HL-60 (cell line): ENCODE results near the gene HPN.

Source experiments
- DNase-seq, 2 experiments: peaks; one replicate each; pipeline ENCODE4 v3.0.0-alpha.2; 2010 to 2020; ENCODE audit warnings: low read depth in 1 of 2, low spot score in 1 of 2
- H3K27ac ChIP-seq: fragments of 250-450 bp; sonication (Bioruptor Pico); replicated peaks from 2 replicates; pipeline ENCODE4 v1.5.1; 2020; ENCODE audit warnings: mild to moderate bottlenecking, moderate library complexity
- H3K27me3 ChIP-seq: fragments of 250-450 bp; sonication (Bioruptor Pico); 2 replicates; pipeline ENCODE4 v1.5.1; 2021; ENCODE audit warnings: mild to moderate bottlenecking, moderate library complexity; ENCODE audit not compliant: insufficient read depth, poor library complexity, severe bottlenecking
- H3K4me3 ChIP-seq: replicated peaks from 2 replicates; pipeline ENCODE4 v1.5.1; 2011; ENCODE audit warnings: mild to moderate bottlenecking, control low read depth, low read length; ENCODE audit not compliant: insufficient read depth
- GABPA ChIP-seq: IDR thresholded peaks from 2 replicates; pipeline ENCODE4 v1.6.1; 2012; ENCODE audit warnings: low read depth
- POLR2AphosphoS5 ChIP-seq: IDR thresholded peaks from 2 replicates; pipeline ENCODE4 v1.6.1; 2012; ENCODE audit warnings: low read depth
- SPI1 ChIP-seq: IDR thresholded peaks from 2 replicates; pipeline ENCODE4 v1.6.1; 2012; ENCODE audit warnings: low read depth, mild to moderate bottlenecking, borderline replicate concordance
- TF ChIP-seq, protein P1 (sequence below): IDR thresholded peaks from 2 replicates; pipeline ENCODE4 v1.6.1; 2012; ENCODE audit warnings: low read depth; ENCODE audit not compliant: insufficient replicate concordance
- TF ChIP-seq, protein P2 (sequence below): IDR thresholded peaks from one replicate; pipeline ENCODE4 v1.5.1; 2011; ENCODE audit warnings: low read length, control low read depth, inconsistent platforms; ENCODE audit not compliant: insufficient read depth

The HPN gene

GRCh38 chr19:35080613-35081170 lies 39.2 kb downstream of the HPN start:
- Histone ChIP-seq H3K4me3 (no peak overlapping the region), H3K27ac (no peak overlapping the region), H3K27me3 (no peaks in the 10 kb centered on the region)
- DNase-seq, result no peak
- TF ChIP-seq, protein P1, sequence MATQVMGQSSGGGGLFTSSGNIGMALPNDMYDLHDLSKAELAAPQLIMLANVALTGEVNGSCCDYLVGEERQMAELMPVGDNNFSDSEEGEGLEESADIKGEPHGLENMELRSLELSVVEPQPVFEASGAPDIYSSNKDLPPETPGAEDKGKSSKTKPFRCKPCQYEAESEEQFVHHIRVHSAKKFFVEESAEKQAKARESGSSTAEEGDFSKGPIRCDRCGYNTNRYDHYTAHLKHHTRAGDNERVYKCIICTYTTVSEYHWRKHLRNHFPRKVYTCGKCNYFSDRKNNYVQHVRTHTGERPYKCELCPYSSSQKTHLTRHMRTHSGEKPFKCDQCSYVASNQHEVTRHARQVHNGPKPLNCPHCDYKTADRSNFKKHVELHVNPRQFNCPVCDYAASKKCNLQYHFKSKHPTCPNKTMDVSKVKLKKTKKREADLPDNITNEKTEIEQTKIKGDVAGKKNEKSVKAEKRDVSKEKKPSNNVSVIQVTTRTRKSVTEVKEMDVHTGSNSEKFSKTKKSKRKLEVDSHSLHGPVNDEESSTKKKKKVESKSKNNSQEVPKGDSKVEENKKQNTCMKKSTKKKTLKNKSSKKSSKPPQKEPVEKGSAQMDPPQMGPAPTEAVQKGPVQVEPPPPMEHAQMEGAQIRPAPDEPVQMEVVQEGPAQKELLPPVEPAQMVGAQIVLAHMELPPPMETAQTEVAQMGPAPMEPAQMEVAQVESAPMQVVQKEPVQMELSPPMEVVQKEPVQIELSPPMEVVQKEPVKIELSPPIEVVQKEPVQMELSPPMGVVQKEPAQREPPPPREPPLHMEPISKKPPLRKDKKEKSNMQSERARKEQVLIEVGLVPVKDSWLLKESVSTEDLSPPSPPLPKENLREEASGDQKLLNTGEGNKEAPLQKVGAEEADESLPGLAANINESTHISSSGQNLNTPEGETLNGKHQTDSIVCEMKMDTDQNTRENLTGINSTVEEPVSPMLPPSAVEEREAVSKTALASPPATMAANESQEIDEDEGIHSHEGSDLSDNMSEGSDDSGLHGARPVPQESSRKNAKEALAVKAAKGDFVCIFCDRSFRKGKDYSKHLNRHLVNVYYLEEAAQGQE, result no peak
- TF ChIP-seq, protein P2, sequence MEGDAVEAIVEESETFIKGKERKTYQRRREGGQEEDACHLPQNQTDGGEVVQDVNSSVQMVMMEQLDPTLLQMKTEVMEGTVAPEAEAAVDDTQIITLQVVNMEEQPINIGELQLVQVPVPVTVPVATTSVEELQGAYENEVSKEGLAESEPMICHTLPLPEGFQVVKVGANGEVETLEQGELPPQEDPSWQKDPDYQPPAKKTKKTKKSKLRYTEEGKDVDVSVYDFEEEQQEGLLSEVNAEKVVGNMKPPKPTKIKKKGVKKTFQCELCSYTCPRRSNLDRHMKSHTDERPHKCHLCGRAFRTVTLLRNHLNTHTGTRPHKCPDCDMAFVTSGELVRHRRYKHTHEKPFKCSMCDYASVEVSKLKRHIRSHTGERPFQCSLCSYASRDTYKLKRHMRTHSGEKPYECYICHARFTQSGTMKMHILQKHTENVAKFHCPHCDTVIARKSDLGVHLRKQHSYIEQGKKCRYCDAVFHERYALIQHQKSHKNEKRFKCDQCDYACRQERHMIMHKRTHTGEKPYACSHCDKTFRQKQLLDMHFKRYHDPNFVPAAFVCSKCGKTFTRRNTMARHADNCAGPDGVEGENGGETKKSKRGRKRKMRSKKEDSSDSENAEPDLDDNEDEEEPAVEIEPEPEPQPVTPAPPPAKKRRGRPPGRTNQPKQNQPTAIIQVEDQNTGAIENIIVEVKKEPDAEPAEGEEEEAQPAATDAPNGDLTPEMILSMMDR, result no peak
- TF ChIP-seq POLR2AphosphoS5, result no peak

DNA sequence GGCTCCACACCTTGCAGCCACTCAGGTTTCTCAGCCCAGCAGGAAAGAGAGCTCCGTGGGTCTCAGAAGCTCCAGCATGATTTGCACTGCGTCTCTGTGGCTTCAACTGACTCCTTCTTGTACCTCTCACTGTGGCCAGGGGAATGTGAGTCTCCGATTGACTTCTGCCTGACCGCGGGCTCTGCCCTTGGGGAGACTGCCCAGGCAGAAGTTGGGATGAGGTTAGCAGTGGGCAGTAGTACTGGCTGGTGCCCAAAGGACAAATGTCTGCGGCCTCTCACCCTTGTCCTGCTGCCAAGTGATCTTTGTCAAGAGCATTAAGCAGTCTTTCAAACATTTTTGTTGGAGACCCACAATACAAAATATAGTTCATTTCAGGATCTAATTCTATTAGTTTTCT lies 39.7 kb downstream of the HPN start:
- TF ChIP-seq, protein P2, result no peak
- TF ChIP-seq SPI1 (no peak), POLR2AphosphoS5 (no peak), GABPA (no peak)
- TF ChIP-seq, protein P1, result no peak
- DNase-seq, result no peak
- Histone ChIP-seq H3K27ac (no peak overlapping the region), H3K4me3 (no peak overlapping the region), H3K27me3 (no peaks in the 10 kb centered on the region)

DNA sequence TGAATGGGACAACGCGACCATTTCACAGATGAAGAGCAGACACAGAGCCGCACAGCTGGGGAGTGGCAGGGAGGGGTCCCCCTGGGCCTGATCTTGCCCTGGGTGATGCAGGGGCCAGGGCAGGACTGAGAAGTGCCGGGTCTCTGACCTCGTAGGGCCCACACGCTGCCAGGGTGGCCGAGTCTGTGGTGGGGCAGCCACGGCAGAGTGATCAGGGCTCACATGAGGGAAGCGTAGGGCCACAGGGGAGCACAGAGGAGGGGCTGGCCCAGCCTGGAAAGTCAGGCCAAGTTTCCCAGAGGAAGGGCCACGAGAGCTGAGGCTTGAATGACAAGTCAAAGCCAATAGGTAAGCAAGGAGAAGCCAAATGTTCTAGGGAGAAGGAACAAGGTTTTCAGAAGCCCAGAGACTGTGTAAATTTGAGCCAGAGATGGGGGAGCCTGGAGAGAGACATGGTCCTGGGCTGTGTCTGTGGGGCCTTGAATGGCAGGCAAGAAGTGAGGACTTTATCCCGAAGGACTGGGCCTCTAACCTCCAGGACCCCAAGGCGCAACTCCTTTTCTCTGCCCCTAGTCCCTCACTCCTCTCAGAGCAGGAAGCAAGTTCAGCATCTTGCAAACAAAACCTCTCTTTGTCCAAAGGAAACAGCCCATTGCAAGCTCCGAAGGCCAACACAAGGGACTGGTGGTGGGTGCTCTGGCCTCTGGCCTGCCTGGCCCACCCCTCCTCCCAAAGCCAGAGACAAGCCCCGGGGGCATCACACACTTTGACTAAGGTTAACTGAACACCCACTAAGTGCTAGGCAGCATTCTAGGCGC lies 42.4 kb downstream of the HPN start:
- Histone ChIP-seq H3K4me3 (no peak overlapping the region), H3K27ac (no peak overlapping the region), H3K27me3 (no peaks in the 10 kb centered on the region)
- no peak for DNase-seq
- TF ChIP-seq, protein P2, result no peak
- no peak for TF ChIP-seq SPI1
- TF ChIP-seq, protein P1, result no peak
- no peak for TF ChIP-seq POLR2AphosphoS5
- no peak for TF ChIP-seq GABPA
